AML-193 (cell line): ENCODE results near the gene GAREM1.
"Not testable (repeated sequence)": the region's sequence is repeated elsewhere in the genome, so short reads cannot be mapped to it uniquely, and the experiment has no call there.

Source experiments
- DNase-seq, 2 experiments: peaks; one replicate each; lab custom pipeline; 2025; lab: John Stamatoyannopoulos, UW

The GAREM1 gene

GRCh38 chr18:32368991-32369390 is 101.7 kb downstream of the GAREM1 start:
- no peak for DNase-seq

- no peak for DNase-seq
Measured at GRCh38 chr18:32368170-32368569, 102.5 kb downstream of the GAREM1 start.

GRCh38 chr18:32366586-32367538 is 103.8 kb downstream of the GAREM1 start:
- no peak for DNase-seq

- DNase-seq = no peak
Measured at GRCh38 chr18:32362484-32362883, 108.2 kb downstream of the GAREM1 start.

GRCh38 chr18:32360682-32361345 is 109.9 kb downstream of the GAREM1 start:
- DNase-seq = no peak

DNA sequence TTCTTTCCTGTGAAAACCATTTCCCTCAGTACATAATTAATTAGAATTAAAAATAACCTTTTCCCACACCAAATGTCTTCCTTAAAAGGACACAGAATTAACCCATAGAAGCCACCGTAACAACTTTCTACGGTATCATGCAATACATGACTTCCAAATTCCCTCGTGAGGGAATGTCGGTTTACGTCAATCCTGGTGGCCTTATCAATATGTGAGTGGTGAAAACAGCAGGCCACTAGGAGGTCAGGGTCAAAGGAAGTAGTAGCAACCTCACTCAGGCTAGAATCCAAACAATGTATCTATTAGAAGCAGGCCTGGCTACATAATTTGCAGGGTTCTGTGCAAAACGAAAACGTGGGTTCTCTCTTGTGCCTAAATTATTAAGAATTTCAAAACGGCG is 112.2 kb downstream of the GAREM1 start:
- DNase-seq = no peak

DNA sequence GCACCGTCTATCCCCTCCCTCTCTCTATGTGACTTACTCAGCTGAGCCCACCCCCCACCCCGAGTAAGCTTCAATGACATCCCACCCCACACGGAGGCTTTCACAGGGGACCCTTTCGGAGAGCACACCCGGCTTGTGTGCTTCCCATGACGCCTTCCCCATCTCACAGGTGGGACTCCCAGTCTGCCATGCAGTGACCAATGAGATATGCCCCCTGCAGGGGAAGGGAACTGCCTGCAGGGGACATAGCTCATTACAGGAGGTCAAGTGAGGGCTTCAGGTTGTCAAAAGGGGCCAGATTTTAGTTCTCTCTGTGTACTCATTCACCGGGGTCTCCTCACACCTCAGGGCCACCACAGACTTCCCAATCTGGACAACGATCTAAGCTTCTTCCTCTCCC is 112.6 kb downstream of the GAREM1 start:
- DNase-seq = no peak

DNA sequence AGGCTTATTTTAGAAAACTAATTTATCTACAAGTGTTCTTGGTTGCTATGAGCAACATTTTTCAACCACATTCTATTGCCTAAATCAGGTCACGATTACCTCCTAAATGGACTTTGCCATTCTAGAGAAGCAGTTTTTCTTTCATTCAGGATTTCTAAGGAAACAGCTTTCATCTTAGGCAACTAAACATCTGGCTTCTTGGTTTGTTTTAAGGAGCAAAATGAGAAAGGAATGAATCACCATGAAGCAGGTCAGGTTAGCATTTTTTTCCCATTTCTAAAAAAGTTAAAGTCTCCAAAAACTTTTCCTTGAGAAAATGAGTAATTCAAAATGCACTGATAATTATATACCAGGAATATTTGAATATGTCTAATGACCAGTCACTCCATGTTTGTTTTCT is 114.8 kb downstream of the GAREM1 start:
- DNase-seq = no peak

DNA sequence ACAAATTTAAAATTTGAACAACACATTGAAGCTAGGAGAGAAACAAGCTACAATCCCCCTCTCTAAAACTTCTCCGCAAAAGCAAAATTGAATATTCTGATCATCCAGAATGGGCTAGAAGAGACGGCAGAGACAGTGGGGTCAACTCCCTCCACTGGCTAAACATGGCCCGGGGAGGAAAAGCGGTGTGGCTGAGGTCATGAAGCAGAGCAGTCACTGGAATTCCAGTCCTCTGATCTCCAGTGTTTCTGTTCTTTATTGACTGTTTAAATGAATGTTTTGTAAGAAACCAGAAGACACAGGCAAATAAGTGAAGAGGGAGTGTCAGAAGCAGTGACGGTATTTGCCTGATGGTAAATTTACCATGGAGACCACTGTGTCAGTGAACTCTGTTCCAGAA is 116.2 kb downstream of the GAREM1 start:
- no peak for DNase-seq

- no peak for DNase-seq
Measured at GRCh38 chr18:32353257-32353656, 117.4 kb downstream of the GAREM1 start.

GRCh38 chr18:32351032-32351431 is 119.7 kb downstream of the GAREM1 start:
- no peak for DNase-seq

- DNase-seq = no peak
Measured at GRCh38 chr18:32349728-32350395, 120.8 kb downstream of the GAREM1 start.

- DNase-seq = no peak
Measured at GRCh38 chr18:32346671-32347070, 124.0 kb downstream of the GAREM1 start.

DNA sequence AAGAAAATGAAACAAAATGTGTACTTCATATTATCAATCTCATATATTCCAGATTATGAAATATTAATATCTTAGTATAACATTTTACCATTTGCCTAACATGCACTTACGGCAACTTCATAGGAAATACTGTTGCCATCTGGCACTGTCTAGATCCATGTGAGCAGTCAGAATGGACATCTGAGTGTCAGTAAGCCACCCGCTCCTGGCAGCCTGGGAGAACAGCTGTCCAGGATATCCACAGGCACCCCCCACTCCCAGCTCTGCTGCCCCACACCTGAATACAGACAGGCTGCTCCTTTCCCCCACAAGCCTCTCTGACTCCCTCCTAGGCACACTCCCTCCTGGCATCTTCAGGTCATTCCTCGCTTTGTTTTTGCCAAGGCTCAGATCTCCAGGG is 127.0 kb downstream of the GAREM1 start:
- no peak for DNase-seq

DNA sequence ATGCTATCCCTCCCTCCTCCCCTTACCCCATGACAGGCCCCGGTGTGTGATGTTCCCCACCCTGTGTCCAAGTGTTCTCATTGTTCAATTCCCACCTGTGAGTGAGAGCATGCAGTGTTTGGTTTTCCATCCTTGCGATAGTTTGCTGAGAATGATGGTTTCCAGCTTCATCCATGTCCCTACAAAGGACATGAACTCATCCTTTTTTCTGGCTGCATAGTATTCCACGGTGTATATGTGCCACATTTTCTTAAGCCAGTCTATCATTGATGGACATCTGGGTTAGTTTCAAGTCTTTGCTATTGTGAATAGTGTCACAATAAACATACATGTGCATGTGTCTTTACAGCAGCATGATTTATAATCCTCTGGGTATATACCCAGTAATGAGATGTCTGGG is 129.6 kb downstream of the GAREM1 start:
- not testable (repeated sequence) for DNase-seq

DNA sequence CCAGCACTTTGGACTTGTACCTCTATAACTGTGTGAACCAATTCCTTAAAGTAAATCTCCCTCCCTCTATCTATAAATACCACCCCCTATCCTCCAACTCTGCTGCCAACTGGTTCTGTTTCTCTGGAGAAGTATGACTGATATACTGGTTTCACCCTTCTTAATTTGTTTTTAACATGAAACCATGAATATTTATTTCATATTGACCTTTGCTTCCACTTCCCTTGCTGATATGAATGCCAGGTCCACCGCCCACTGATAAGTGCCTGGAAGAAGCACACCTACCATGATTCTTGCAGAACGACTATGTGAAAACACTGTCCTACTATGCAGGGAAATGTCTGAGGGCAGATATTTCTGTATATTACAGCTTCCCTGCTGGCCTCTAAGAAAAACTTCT is 131.6 kb downstream of the GAREM1 start:
- DNase-seq = no peak

GRCh38 chr18:32337821-32338220 is 132.9 kb downstream of the GAREM1 start:
- no peak for DNase-seq

GRCh38 chr18:32337347-32337746 is 133.3 kb downstream of the GAREM1 start:
- no peak for DNase-seq

DNA sequence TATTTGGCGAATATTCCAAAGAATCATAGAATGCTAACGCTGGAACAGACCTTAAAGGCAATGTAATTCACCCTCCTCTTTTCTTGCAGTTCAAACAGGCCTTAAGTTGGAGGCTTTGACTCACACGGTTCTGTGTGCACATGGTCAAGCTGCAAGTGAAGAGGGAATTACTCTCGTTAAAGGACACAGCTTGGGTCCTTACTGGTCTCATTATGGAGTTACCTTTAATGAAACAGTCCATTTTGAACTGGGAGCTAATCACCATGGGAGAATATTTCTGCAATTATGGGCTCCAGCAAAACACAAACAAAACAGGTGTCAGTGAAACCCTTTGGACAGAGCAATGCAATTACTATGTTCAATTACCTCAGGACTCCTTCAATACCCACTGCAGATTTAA is 135.5 kb downstream of the GAREM1 start:
- DNase-seq = no peak

GRCh38 chr18:32333781-32334180 is 136.9 kb downstream of the GAREM1 start:
- no peak for DNase-seq

- DNase-seq = no peak
Measured at GRCh38 chr18:32332708-32333107, 138.0 kb downstream of the GAREM1 start.

- no peak for DNase-seq
Measured at GRCh38 chr18:32328974-32329373, 141.7 kb downstream of the GAREM1 start.

DNA sequence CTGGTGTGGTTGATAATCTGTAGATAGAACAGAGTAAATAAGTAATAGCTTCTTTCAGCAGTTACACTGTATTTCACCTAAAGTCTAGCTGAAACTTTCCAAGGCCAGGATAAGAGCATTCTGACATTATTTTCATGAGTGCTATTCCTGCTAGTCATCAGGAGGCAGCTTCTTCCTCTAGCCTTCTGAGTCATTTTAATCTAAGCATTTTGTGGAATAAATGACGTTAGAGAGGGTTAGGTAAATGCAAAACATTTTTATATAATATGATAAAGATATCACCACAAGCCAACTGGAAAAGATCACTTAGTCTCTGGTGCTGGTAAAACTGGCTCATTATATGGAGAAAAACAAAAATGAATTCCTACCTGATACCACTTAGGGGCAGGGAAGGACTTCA is 142.3 kb downstream of the GAREM1 start:
- no peak for DNase-seq
